NCI-H69 (cell line): ENCODE data around the gene MAEA.

Experiments
- DNase-seq: peaks from one replicate; lab custom pipeline; 2025; lab: John Stamatoyannopoulos, UW

MAEA gene

DNA sequence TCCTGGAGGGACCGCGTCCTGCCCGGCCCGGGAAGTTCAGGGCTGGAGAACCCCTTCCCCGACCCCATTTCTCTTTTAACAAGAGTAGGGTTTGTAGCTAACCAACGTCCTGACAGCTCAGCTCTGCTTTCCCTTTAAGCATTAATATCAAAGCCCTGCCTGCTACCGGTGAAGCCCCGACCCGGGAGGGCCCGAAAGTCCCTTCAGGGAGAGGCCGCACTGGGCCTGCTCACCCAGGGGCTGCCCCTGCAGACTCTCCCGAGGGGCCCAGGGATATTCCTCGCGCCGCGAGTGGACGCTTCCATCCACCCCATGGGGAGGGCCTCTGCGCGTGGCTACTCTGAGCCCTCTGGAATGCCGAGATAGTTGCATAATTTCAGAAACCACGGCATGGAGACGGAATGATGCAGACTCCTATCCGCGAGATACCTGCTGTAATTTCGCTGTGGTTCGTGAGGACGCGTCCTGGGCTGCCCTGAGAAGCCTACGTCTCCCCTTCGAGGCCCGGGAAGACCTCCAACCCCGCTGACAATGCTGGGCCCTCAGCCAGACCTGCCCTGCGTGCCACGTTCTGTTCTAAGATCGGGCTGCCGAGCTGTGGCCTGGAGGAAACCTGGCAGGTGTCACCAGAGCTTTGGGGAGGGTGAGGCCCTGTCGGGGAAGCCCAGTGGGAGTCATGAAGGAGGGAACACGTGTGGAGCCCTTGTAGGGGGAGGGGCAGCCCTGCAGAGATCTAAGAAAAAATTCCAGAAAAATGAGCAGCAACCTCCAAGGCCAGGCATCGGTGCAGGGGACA is 39.8 kb upstream of the MAEA start:
- DNase-seq = no peak

DNA sequence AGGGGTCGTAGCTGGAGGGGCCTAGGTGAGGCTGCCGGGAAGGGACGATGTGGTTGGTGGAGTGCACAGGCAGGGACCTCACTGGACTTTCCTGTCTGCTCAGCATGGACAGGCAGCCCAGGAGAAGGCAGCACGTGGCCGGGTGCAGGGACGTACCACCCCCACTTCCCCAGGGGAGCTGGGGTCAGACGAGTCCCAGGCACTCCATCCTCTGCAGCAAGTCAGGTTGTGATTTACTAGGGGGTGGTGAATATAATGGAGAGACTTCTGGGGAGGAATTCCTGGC is 39.2 kb upstream of the MAEA start:
- no peak for DNase-seq

DNA sequence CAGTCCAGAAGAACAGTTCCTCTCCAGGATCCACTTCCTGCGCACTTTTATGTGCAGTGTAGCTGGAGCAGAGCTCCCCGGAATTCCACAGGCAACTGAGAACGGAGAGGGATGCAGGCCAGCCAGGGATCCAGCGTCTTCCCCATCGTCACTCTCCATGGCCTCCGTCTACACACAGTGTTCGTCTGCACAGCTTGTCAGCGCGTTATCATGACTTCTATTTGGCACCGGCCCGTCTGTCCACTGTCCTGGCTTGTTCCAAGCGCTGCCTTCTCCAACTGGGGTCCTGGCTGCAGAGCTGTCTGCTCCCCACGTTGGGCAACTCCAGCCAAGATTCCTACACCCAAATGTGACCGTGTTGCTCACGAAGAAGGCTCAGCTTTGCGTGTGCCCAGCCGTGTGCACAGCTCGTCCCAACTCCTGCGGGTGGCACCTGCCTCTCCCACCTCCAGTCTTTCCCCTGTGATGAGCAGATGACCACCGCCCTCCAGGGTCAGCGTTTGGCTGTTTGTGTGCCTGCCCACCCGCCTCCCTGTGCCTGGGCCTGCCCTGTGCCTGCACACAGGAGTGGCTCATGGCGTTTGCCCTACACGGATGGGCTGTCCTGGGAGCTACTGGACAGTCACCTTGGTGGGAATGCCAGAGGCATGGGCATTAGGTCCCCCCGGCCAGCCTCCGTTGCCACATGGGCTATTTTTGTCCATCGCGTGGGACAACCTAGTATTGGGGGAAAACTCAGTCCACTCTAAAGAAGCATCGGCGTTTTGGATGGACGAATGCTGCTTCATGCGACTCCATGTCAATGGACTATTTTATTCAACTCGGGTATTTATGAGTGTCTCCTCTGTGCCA is 38.5 kb upstream of the MAEA start:
- no peak for DNase-seq

DNA sequence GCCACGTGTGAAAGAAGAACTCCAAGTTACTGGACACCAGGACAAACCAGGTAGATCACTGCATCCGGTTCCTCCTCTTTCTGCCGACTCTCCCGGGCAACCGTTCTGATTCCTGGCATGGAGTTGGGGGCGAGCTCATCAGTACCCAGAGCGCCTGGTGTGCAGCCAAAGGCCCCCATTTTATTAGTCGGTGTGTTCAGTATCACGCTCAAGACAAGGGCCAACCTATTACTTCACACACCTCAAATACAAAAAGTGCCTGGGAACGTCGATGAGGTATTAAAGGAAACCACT is 38.0 kb upstream of the MAEA start:
- DNase-seq = no peak

DNA sequence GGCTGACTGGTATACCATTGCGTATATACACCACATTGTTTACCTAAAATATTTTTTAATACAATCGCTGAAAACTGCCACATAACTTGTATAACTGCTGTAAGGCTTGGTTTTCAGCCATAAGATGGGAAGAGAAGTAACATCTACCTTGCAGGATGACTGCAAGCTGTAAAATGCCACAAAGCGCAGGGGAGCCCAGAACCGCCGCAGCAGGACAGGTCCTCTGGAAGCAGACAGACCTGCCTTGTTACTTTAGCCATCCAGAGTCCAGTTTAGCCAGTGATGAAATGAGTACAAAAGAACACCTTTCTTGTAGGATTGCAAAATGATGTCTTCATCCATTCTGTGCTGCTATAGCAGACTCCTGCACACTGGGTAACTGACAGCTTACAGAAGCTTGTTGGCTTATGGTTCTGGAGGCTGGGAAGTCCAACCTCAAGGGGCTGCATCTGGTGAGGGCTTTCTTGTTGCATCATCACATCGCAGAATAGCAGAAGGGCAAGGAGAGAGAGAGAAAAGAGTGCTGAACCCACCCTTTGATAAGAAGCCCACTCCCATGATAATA is 36.7 kb upstream of the MAEA start:
- DNase-seq = no peak

DNA sequence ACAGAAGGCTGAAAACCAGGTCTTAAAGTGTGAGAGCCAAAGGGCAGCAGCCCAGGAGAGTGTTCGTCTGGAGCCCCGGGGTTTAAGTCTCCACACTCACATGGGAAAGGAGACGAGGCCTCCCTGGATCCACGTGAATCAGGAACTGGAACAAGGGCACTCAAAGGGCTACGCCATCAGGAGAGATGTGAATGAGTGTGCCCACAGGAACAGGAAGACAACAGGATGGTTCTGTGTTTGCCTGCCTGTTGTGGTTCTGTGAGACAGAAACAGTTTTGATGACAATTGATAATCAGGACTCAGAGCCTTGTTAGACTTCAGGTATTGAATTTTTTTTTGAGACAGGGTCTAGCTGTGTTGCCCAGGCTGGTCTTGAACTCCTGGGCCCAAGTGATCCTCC is 35.9 kb upstream of the MAEA start:
- no peak for DNase-seq

DNA sequence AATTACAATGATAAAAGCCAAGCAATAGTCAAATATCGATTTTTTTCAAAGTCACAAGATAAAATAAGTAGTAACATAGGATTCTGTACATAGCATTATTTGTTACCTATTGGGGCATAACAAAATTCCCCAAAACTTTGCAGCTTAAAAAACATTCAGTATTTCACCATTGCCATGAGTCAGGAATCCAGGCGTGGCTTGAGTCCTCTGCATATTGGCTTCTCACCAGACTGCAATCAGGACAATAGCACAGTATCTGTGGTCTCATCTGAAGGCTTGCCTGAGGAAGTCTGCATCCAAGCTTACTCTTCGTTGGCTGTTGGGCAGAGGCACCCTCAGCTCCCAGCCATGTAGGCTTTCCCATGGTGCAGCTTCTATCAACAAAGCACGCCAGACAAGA is 34.5 kb upstream of the MAEA start:
- no peak for DNase-seq

DNA sequence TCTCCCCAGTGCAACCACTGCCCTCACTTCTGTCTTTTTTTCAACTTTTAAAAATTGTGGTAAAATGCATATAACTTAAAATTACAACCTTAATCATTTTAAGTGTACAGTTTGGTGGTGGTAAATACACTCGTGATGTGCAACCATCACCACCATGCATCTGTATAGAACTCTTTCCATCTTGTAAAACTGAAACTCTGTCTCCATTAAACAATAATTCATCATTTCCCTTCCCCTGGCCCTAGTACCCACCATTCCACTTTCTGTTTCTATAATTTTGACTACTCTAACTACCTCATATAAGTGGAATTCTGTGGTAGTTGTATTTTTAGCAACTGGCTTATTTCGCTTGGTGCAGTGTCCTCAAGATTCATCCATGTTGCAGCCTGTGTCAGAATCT is 34.0 kb upstream of the MAEA start:
- DNase-seq = no peak

DNA sequence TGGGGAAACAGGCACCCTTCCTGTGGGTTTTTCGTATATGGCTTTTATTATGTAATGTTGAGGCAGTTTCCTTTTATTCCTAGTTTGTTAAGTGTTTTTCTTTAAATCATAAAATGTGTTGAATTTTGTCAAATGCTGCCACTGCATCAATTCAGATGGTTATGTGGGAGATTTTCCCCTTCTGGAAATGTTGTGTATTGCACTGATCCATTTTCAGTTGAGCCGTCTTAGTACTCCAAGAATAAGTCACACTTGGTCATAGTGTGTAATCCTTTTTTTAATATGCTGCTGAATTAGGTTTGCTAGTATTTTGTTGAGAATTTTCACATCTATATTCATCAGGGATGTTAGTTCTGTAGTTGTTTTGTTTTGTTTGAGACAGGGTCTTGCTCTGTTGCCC is 31.2 kb upstream of the MAEA start:
- no peak for DNase-seq

DNA sequence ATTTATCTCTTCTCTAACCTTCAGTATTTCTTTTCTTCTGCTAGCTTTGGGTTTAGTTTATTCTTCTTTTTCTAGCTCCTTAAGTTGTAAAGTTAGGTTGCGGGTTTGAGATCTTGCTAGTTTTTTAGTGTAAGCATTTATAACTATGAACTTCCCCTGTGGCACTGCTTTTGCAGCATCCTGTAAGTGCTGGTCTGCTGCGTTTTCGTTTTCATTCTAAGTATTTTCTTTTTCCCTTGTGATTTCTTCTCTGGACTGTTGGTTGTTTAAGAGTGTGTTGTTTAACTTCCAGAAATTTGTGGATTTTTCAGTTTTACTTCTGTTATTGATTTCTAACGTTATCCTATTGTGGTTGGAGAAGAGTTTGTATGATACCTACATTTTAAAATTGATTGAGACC is 29.7 kb upstream of the MAEA start:
- no peak for DNase-seq

DNA sequence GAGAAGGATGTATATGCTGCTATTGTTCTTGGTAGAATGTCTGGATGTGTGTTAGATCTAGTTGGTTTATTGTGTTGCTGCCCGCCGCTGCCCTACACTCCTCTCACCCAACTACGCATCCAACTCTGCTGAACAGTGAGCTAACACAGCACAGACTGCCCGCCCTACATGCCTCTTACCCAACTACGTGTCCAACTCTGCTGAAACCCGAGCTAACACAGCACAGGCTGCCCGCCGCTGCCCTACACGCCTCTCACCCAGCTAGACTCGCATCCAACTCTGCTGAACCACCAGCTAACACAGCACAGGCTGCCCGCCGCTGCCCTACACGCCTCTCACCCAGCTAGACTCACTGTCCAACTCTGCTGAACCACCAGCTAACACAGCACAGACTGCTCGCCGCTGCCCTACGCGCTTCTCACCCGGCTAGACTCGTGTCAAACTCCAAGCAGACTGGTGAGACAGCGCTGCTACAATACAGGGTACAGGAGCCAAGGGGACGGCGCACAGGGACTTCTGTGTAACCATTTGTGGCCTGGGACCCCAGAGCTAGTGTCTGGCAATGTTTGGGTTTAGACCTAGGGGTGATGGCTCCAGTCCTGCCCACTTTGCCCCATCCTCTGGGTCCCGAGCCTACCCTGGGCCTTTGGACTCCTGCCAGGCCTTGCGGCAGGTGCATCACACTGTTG is 29.1 kb upstream of the MAEA start:
- no peak for DNase-seq

DNA sequence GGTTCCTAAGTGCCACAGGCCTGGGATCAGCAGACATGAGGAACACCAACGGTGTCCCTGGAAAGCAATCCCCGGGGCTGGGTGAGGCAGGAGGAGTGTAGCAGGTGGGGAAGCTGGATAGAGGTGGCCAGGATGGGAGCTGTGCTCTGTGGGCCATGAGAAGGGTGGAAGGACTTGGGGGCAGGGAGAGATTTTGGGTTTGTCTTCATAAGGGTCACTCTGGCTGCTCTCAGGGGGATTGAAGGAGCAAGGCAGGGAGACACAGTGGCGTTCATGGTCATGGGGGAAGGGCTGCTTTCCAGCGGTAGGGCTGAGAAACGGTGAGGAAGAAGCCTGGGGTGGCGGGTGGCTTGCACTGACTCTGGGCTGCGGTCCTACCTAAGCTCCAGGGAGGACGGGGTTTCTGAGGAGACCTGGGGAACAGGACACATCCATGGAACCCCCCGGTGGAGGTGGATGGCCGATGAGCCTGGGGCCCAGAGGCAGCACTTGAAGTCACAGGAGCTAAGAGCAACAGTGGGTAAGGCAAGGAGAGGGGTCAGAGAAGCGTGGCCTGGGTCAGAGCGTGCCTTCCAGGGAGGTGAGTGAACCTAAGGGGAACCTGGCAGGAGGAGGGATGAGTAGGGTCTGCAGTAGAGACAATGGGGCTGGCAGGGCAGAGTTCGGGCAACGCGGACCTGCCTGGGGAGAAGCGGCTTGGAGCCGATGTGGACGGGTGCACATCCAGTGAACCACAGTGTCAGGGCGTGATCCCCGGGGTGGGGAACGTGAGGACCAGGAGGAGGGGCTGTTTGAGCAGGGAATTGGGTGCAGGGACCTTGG is 28.4 kb upstream of the MAEA start:
- DNase-seq = no peak

DNA sequence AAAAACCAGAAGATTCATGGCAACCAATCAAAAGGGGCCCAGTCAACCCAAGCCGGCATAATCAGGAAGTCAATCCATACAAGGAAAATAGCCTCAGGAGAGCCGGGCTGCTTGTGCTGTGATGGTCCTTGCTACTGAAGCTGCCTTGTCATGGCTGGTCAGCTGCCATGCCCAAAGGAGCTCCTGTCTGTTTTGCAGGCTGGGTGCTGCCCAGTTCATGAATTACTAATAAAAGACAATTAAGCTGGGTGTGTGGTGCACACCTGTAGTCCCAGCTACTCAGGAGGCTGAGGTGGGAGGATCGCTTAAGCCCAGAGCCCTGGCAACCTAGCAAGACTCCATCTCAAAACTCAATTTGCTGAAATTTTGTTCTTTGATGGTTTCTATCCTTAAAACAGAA is 24.7 kb upstream of the MAEA start:
- DNase-seq = no peak

DNA sequence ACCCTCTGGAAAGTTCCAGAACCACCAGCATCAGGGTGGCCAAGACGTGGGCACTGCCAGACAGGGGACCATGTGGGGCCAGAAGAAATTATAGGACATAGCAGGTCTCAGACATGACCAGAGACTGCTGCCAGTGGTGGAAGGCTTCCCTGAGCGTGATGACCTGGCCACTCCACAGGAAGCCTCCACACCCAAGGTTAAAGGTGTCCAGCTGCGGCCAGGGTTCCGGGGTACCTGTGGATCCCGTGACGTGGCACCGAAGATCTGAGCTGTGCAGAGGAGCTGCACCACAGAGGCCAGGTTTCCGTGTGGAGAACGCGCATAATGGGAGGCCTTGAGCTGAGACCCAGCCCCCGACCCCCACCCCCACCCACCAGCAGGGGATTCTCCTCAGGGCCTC is 24.3 kb upstream of the MAEA start:
- DNase-seq = no peak

DNA sequence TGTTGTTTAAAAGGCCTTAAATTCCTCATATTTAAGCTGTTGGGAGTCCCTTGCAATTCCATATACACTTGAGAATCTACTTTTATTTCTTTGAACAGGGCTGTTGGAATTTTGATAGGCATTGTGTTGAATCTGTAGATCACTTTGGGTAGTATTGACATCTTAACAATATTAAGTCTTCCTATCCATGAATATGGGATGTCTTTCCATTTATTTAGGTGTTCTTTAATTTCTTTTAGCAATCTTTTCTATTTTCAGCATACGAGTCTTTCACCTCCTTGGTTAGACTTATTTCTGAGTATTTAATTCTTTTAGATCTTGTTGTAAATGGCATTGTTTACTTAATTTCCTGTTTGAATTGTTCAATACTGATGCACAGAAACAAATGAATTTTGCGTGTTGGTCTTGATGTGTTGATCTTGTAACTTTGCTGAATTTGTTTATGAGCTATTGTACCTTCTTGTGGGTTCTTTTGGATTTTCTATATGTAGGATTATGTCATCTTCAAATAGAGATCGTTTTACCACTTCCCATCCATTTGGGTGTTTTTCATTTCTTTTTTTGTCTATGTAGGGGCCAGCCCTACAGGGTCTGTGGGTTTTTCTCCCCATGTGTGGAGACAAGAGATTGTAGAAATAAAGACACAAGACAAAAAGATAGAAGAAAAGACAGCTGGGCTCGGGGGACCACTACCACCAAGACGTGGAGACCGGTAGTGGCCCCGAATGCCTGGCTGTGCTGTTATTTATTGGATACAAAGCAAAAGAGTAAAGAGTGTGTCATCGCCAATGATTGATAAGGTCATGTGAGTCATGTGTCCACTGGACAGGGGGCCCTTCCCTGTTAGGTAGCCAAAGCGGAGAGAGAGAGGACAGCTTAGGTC is 22.6 kb upstream of the MAEA start:
- DNase-seq = no peak

DNA sequence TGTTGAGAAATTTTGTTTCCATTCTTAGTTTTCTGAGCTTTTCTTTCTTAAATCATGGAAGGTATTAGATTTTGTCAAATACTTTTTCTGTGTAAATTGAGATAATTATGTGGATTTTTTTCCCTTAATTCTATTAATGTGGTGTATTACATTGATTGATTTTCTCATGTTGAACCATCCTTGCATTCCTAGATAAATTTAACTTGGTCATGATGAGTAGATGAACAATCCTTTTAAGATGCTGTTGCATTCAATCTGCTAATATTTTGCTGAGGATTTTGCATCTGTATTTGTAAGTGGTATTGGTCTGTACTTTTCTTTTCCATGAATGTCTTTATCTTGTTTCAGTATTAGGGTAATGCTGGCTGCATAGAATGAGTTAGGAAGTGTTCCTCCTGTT is 20.5 kb upstream of the MAEA start:
- DNase-seq = no peak

DNA sequence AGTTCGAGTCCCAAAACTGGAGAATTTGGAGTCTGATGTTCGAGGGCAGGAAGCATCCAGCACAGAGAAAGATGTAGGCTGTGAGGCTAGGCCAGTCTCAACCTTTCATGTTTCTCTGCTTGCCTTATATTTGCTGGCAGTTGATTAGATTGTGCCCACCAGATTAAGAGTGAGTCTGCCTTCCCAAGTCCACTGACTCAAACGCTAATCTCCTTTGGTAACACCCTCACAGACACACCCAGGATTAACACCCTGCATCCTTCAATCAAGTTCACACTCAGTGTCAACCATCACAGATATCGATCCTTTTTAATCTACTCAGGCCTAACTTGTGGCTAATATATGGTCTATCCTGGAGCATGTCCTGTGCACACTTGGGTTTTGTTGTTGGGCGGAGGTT is 18.0 kb upstream of the MAEA start:
- DNase-seq = no peak

DNA sequence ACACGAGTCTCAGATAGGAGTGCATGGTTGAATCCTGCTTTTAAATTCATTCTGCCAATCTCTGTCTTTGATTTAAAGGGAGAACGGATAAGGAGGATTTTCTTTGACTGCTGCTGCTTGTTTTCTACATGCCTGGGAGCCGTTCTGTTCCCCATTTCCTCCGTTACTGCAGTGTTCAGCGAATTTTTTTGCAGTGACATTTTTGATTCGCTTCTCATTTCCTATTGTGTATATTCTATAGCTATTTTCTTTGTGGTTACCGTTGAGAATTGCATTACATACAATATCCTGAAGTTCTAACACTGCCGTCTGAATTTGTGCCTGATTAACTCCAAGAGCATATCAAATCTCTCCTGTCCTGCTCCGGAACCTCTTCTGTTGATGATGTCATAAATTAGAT is 14.8 kb upstream of the MAEA start:
- DNase-seq = no peak

DNA sequence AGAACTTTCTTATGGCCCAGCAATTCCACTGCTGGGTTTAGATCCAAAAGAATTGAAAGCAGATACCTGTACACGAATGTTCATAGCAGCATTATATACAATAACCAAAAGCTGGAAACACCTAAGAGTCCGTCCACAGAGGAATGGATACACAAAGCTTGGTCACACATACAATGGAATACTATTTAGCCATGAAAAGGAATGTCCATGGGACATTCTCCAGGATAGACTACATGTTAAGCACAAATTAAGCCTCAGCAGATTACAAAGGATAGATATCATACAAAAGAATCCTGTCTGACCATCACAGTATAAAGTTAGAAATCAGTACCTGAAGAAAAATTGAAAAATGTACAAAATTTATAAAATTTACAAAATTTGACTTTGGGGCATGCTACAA is 12.7 kb upstream of the MAEA start:
- no peak for DNase-seq

DNA sequence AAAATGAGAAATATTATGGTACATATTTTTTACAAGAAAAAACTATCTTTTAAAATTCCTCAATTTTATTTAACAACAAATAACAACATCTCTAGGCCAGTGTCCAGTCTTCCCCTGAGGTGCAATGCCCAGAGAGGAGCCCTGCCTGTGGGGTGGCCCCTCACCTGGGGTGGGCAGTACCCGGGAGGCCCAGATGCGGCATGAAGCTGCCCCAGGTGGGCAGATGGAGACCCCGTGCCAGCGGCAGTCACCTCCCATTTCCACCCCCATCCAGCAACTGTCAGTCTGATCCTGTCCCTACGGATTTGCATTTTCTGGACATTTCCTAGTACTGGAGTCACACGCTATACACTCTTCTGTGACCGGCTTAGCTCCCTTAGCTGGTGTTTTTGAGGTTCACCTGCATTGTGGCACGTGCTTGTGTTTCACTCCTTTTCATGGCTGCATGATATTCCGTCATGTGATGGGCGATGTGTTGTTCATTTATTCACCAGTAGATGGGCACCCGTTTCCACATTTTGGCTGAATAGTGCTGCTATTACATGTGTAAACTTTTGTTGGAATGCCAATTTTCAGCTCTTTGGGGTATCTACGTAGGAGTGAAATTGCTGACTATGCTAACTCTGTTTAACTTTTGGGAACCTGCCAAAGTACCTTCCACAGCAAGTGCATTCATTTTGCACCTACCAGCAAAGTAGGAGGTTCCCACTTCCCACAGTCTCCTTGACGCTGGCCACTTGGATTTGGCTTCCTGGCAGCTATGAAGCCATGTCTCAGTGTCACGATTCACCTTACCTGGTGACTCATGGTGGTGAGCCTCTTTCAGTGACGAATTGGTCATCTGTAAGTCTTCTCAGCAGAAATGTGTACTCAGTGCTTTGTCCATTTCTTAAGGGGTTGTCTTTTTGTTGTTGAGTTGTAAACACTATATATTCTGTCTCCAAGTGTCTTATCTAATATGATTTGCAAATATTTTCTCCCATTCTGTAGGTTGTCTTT is 11.7 kb upstream of the MAEA start:
- DNase-seq = no peak
